Omental fat pad (tissue), 4 donors: ENCODE results near the gene ZBED6. TPM values are rescaled to one million over a fixed set of nuclear protein-coding genes. Genes with fewer than 3 reads are reported as not detected.
"Not testable (repeated sequence)": the region's sequence is repeated elsewhere in the genome, so short reads cannot be mapped to it uniquely, and the experiment has no call there.

ENCODE experiments used
- ATAC-seq: fragments of 150-250 bp; one replicate; pipeline ENCODE4 v1.9.1; 2016; ENCODE audit warnings: mild to moderate bottlenecking, moderate library complexity; ENCODE audit not compliant: low FRiP score
- DNase-seq: peaks from one replicate; pipeline ENCODE4 v3.0.0-alpha.2; 2019; ENCODE audit warnings: low spot score
- total RNA-seq, 4 donors: library from RNA; depleted of rRNA; stranded (reverse); fragments of >200 nt; gene quantifications; one replicate each; pipeline ENCODE4 v1.1.0, GENCODE V29; 2016
- TF ChIP-seq, protein P1 (sequence below), 3 donors: fragments of 450-650 bp; IDR thresholded peaks; one replicate each; pipeline ENCODE4 v1.5.1; 2016 to 2017; ENCODE audit warnings: antibody characterized with exemption in 3 of 3, mild to moderate bottlenecking in 3 of 3, moderate library complexity in 2 of 3

Gene ZBED6
- total RNA-seq, 4 donors from 2014 or later, result 24.9 to 32.3 (median 27.7) TPM

DNA sequence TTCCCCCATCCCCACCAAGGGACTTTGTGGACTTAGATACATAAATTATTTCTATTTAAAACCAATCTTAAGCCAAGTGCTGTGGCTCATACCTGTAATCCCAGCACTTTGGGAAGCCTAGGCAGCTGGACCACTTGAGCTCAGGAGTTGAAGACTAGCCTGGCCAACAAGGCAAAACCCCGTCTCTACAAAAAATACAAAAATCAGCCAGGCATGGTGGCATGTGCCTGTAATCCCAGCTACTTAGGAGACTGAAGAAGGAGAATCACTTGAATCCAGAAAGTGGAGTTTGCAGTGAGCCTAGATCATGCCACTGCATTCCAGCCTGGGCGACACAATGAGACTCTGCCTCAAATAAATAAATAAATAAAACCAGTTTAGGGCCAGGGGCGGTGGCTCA is 34.9 kb upstream of the ZBED6 start:
- no peak for DNase-seq
- no peak for ATAC-seq
- TF ChIP-seq, protein P1, sequence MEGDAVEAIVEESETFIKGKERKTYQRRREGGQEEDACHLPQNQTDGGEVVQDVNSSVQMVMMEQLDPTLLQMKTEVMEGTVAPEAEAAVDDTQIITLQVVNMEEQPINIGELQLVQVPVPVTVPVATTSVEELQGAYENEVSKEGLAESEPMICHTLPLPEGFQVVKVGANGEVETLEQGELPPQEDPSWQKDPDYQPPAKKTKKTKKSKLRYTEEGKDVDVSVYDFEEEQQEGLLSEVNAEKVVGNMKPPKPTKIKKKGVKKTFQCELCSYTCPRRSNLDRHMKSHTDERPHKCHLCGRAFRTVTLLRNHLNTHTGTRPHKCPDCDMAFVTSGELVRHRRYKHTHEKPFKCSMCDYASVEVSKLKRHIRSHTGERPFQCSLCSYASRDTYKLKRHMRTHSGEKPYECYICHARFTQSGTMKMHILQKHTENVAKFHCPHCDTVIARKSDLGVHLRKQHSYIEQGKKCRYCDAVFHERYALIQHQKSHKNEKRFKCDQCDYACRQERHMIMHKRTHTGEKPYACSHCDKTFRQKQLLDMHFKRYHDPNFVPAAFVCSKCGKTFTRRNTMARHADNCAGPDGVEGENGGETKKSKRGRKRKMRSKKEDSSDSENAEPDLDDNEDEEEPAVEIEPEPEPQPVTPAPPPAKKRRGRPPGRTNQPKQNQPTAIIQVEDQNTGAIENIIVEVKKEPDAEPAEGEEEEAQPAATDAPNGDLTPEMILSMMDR (IDR thresholded peaks at IDR 0.05), result no peak

DNA sequence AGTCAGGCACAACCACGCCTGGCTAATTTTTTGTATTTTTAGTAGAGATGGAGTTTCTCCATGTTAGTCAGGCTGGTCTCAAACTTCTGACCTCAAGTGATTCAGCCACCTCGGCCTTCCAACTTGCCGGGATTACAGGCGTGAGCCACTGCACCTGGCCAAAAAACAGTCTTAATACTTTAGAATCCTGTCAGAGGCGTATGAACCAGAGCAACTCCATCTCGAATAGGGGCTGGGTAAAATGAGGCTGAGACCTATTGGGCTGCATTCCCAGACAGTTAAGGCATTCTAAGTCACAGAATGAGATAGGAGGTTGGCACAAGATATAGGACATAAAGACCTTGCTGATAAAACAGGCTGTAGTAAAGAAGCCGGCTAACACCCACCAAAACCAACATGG is 33.5 kb upstream of the ZBED6 start:
- not testable (repeated sequence) for ATAC-seq, DNase-seq

DNA sequence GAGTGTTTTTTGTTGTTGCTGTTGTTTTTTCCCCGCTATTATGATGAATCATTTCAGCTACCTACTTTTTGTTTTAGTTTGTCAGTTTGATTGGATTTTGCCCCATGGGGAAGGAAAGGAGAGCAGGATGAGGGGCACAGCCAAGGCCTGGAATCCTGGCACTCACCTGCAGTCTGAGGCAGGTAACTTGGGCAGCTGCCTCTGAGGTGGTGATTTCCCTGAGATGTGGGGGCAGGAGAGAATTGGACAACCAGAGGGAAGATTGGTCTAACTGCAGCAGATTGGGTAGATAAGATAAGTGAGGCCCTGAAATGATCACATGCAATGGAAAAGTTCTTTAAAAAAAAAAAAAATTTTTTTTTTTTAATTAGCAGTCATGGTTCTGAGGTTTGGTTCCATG is 31.9 kb upstream of the ZBED6 start:
- DNase-seq, result no peak
- no peak for ATAC-seq
- TF ChIP-seq, protein P1 (IDR thresholded peaks at IDR 0.05), result no peak

DNA sequence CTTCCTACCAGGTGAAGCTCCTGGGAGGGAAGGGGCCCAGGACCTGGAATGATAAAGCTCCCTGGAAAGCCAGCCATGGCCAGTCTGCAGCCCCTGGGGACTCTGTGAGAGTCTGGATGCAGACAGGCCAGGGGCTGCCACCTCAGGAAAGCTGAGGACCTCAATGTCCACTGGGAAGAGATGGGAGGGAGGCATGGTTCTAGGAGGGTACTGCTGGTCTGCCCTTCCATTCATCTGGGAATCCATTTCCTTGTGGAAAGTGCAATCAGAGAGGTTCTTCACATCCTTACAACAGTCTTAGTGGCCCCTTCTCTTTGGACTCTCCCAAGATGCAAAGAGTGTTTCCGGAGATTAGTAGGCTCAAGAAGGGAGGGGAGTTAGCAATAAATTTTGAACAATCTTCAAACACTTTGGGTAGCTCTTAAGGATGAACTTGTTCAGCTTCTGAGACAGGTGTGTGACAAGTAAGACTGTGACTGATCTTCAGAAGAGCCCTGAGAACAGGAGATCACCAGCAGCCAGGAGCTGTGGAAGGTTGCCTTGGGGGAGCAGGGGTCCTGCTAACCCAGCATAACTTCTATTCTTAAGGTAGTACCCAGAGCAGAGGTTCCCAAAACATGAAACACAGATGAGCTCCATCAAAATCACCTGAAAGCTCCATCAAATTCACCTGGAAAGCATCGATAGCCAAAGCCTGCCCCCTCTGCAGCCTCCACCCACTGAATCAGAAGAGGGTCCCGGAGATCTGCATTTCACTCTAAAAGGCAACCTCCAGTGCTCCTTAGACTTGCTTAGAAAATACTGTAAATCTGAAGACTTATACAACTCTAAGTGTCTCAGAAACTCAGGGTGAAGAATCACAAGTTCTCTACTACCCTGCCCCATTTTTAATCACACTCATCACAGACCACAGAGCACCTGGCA is 31.1 kb upstream of the ZBED6 start:
- TF ChIP-seq, protein P1 (IDR thresholded peaks at IDR 0.05), result no peak
- no peak for ATAC-seq
- no peak for DNase-seq

DNA sequence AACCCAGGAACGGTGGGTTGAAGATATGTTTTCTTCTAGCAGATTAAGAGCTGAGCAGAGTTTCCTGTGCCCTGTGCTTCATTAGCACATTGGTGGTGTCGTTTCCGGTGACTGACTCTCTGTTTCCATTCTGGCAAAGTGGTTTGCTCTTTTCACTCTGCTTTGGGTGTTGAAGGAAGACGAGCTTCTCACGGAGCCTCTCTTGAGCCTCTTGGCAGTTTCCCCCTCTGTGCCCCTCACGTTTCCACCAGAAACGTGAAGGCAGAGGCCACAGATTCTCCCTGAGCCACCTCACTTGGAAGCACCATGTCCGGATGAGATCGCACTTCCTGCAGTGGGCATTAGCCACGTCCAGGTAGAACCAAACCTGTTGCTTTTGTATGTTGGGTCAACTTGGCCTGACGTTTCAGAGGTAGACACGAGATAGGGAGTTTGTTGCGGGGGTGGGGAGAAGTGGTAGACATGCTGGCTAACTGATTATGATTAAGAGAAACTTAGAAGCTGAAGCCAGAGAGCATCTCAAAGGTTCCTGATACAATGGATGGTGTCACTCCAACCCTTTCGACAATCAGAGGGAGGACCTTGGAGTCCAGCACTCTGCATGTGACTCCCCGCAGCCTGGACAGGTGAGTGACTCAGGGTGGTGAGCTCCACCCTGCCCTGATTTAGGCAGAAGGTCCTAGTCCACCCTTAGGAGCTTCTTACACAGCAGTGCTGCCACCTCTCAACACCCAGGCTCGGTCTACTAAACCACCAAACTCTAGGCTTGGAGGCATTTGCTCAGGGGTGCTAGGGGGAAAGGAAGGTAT is 30.2 kb upstream of the ZBED6 start, which contains the start of gene LAX1:
Gene LAX1 (plus strand): TSS at position 155 of the 809 bp plus-strand sequence. CDS start 383 bp downstream, at position 538.
- ATAC-seq (no peak), DNase-seq (no peak)
- TF ChIP-seq, protein P1 (IDR thresholded peaks at IDR 0.05), result no peak

DNA sequence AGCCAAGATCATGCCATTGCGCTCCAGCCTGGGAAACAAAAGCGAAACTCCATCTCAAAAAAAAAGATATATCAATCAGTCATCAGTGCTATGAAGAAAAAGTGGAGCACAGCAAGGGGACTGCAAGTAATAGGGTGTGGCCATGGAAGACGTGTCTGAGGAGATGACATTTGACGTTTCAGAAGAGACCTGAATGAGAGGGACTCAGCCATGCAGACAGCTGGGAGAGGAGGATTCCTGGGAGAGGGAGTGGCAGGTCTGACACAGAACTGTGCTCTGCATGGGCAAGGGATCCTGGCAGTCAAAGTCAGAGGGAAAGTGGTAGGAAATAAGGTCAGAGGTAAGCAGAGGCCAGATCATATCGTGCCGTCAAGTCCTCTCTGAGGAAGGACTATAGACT is 27.2 kb upstream of the ZBED6 start:
- DNase-seq, result no peak
- TF ChIP-seq, protein P1 (IDR thresholded peaks at IDR 0.05), result no peak
- no peak for ATAC-seq
